ENCODE measurements around the gene DPP4.

DNA sequence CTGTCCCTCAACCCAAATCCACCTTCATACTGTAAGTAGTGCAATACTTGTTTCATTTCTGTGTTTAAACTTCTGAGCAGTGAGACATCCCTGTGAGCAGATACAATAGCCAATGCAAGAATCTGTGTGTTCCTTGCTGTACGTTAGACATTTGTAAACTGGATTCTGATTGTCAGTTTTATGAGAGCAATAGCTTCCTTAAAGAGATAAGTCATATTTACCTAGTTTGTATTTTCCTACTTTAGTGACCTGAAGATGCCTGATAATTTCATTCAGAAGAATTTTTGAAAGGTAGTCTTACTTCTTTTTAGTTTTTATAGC, 90.7 kb downstream of the DPP4 start:
- no peak for TF ChIP-seq EZH2 (IDR thresholded peaks at IDR 0.05; ENCODE audit: insufficient read depth, poor library complexity, severe bottlenecking)
- no peak for TF ChIP-seq EZH2phosphoT487 (IDR thresholded peaks at IDR 0.05; ENCODE audit: insufficient read depth, low read depth)
